Subcutaneous abdominal adipose tissue (tissue), 5 donors: ENCODE measurements around the gene HVCN1.

Experiments used
- H3K27ac ChIP-seq: one replicate; pipeline ENCODE4 v1.7.0; 2013; ENCODE audit warnings: low read depth, mild to moderate bottlenecking, inconsistent platforms, low read length, moderate library complexity
- H3K27me3 ChIP-seq, 5 donors: one replicate each; pipeline ENCODE4 v1.7.0; 2013; ENCODE audit warnings: low read length in 5 of 5, inconsistent platforms in 1 of 5; ENCODE audit not compliant: control insufficient read depth in 5 of 5, insufficient read depth in 4 of 5
- H3K36me3 ChIP-seq, 5 donors: one replicate each; pipeline ENCODE4 v1.7.0; 2013; ENCODE audit warnings: low read length in 5 of 5; ENCODE audit not compliant: control insufficient read depth in 5 of 5, insufficient read depth in 5 of 5
- H3K4me1 ChIP-seq, 5 donors: one replicate each; pipeline ENCODE4 v1.7.0; 2013; ENCODE audit warnings: low read length in 5 of 5, mild to moderate bottlenecking in 3 of 5, moderate library complexity in 1 of 5; ENCODE audit not compliant: control insufficient read depth in 5 of 5, insufficient read depth in 5 of 5
- H3K4me3 ChIP-seq, 5 donors: one replicate each; pipeline ENCODE4 v1.7.0; 2013; ENCODE audit warnings: low read length in 5 of 5, low read depth in 1 of 5
- H3K9ac ChIP-seq, 5 donors: one replicate each; pipeline ENCODE4 v1.7.0; 2013; ENCODE audit warnings: low read length in 5 of 5, mild to moderate bottlenecking in 4 of 5, moderate library complexity in 3 of 5
- H3K9me3 ChIP-seq, 5 donors: one replicate each; pipeline ENCODE4 v1.7.0; 2013; ENCODE audit warnings: low read length in 5 of 5; ENCODE audit not compliant: control insufficient read depth in 5 of 5
- donor health status: healthy.
- donor health status: healthy.
- donor health status: healthy.
- donor health status: healthy.
- donor health status: healthy.

Gene HVCN1

DNA sequence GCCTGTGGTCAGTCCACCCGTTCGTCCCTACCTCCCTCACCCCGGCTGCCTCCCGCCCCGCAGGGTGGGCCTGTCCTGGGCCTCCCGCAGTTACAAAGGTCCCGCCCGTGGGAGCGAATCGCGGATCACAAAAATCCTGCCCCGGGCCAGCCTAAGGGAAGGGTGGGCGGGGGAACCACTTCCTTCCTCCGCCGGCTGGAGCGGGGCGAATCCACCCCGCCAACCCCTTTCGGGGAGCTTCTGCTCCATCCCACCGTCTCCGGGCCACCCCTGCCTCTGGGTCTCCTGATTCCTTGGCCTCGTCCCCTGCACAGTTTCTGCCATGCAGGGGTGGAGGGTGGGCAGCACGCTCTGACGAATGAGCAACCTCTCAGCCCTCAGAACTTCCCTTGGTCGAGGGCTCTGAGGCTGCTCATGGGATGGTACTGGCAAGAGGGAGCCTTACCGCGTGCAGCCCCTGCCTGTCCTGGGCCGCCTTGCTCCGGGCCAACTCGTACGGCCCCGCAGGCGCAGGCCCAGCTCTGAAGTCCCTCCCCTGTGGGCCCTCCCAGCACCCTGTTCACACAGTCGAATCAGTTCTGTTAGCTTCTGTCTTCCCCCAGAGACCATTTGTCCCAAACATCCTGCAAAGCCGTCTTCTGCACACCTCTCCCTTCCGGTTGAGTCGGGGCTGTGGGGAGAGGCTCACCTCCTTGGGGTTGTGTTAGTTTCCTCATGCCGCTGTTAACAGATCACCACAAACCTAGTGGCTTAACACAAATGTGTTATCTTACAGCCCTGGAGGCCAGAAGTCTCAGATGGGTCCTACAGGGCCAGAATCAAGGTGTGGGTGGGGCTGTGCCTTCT, 589 bp upstream of the HVCN1 start:
- peaks cover 0 to 7% (median 0%) of the 10 kb centered on the region in 5 donors for H3K9me3 ChIP-seq
- H3K27me3 ChIP-seq = peaks cover 0 to 3% (median 0%) of the 10 kb centered on the region in 5 donors
- peak overlapping the region in 4 of 5 donors; percentile 6 to 73 (median 67) for H3K9ac ChIP-seq
- no peak overlapping the region for H3K27ac ChIP-seq
- peaks cover 0 to 3% (median 0%) of the 10 kb centered on the region in 5 donors for H3K36me3 ChIP-seq
- H3K4me3 ChIP-seq = peak overlapping the region; percentile 73 to 76 (median 75)
- peaks cover 6 to 35% (median 23%) of the 10 kb centered on the region in 5 donors for H3K4me1 ChIP-seq

DNA sequence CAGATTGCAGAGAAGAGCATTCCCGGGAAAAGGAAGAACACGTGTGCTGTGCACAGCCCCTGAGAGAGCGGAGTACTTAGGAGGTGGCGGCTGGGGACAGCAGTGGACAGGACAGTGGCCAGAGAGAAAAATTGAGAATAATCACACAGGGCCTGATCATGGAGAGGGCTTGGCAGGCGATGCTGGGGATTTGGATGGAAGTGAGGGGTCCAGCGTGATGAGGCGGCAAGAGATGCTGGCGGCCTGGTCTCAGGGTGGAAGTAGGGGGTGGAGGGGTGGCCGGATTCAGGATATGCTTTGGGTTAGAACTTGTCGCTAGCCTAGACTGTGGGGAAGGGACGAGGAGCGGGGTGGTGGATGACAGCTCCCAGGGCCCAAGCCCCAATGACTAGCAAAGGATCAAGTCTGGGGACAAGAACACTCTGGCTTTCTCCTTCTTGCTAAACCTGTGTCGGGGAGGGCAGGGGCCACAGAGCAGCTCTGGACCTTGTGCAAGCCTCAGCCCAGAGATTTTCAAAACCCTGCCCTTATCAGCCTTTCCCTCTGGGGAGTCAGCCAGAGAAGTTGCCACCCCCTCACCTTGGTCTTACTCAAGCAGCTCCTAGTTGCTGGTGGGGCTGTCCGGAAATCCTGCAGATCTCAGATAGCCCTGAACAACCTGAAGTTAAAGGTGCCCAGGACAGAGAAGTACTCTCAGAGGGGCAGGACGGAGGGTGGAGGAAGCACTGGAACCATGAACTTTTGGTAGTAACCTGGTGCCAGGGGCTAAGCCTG, 1.3 kb downstream of the HVCN1 start:
- H3K4me1 ChIP-seq = peaks cover 5 to 29% (median 23%) of the 10 kb centered on the region in 5 donors
- peaks cover 0 to 7% (median 0%) of the 10 kb centered on the region in 5 donors for H3K9me3 ChIP-seq
- peak overlapping the region in 3 of 5 donors; percentile 70 to 85 (median 75) for H3K4me3 ChIP-seq
- no peak overlapping the region for H3K27ac ChIP-seq
- H3K9ac ChIP-seq = peak overlapping the region in 2 of 5 donors; percentile 76 to 84
- H3K27me3 ChIP-seq = peaks cover 0 to 3% (median 0%) of the 10 kb centered on the region in 5 donors
- H3K36me3 ChIP-seq = peaks cover 0 to 6% (median 0%) of the 10 kb centered on the region in 5 donors

DNA sequence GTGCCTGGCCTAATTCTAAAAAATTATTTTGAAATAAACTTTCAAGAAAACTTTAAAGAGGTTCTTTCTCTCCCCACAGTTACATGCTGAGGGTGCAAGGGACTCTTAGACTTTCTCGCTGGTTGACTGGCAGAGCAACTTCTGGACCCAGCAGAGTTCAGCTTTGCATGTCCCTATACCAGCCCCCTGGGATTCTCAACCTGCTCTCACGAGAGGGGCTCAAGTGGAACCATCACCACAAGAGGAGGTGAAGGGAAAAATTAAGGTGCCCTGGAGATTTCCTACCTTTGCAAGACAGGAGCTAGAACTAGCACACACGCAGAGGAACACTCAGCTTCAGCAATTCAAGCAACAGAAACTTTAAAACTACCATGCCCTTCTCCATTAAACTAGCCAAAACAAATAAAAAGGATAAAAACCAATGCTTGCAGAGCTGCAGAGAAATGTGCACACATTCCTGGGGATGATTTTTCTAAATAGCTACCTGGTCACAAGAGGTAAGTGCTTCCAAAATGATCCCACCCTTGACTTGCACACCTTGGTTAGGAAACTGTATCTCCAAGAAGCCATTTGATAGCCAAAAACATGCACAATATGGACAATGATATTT, 2.5 kb downstream of the HVCN1 start:
- Histone ChIP-seq H3K4me3 (no peak overlapping the region), H3K27me3 (peaks cover 0 to 3% (median 0%) of the 10 kb centered on the region in 5 donors), H3K27ac (no peak overlapping the region), H3K9me3 (no peaks in the 10 kb centered on the region), H3K4me1 (peaks cover 5 to 27% (median 23%) of the 10 kb centered on the region in 5 donors), H3K36me3 (peaks cover 0 to 9% (median 0%) of the 10 kb centered on the region in 5 donors), H3K9ac (no peak overlapping the region)

DNA sequence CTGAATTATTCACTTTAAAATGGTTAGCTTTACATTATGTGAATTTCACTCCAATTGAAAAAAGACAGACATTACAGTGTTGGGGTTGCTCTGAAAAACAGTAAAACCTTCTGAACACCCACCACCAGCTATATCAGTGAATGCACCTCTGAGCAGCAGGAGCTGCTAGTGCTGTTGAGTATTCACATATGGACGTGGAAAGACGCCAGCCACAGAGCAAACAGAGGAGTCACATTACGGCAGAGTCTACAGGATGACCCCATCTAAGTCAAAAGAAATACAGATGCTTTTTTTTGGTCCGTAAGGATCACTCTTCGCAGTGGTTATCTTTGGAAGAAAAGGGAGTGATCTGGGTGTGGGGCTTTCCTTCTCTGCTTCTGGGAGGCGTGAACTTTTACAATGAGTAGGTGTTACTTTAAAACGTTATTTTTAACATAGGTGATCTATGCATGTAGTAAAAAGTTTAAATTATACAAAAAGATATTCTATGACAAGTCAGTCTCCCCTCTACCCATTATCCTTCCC, 4.5 kb downstream of the HVCN1 start:
- H3K4me1 ChIP-seq = peaks cover 3 to 19% (median 16%) of the 10 kb centered on the region in 5 donors

DNA sequence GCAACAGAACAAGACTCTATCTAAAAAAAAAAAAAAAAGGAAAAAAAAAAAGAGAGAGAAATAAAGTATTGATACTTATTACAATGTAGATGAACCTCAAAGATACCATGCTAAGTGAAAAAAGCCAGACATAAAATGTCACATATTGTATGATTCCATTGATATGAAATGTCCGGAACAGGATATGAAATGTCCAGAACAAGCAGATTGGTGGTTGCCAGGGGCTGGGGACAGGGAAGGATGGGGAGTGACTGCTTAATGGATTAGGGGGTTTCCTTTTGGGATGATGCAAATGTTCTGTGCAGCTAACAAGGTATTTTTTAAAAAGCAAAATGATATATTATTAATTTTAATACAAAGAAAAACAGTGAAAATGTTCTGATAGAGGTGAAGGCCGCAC, 5.0 kb downstream of the HVCN1 start:
- Histone ChIP-seq H3K9ac (no peak overlapping the region), H3K9me3 (no peaks in the 10 kb centered on the region), H3K27ac (no peak overlapping the region), H3K4me3 (no peak overlapping the region), H3K27me3 (peaks cover 0 to 3% (median 0%) of the 10 kb centered on the region in 5 donors), H3K36me3 (peaks cover 0 to 9% (median 0%) of the 10 kb centered on the region in 5 donors), H3K4me1 (peaks cover 3 to 18% (median 15%) of the 10 kb centered on the region in 5 donors)

More for the DNA sequence above, 4.5 kb downstream of the HVCN1 start:
- H3K9me3 ChIP-seq = no peaks in the 10 kb centered on the region
- H3K27ac ChIP-seq = no peak overlapping the region
- H3K4me3 ChIP-seq = no peak overlapping the region
- peaks cover 0 to 3% (median 0%) of the 10 kb centered on the region in 5 donors for H3K27me3 ChIP-seq
- no peak overlapping the region for H3K9ac ChIP-seq
- peaks cover 0 to 9% (median 0%) of the 10 kb centered on the region in 5 donors for H3K36me3 ChIP-seq

DNA sequence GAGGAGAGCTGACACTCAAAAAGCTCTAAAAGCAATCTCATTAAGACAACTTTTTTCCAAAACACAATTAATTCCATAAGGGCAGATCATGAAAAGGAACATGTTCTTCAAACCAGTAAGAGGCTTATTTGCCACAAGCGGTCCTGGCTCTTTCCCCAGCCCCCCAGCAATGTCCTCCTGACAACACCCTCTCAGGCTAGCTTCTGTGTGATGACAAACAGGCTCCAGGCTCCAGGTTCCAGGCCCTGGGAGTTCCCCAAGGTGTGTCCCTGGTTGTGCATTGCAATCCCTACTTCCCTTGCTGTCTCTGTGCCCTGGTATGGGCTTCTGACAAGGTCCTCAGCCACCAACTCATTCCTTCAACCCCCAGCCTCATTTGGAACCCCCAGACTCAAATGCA, 8.9 kb downstream of the HVCN1 start:
- H3K9ac ChIP-seq = no peak overlapping the region
- H3K36me3 ChIP-seq = peaks cover 0 to 6% (median 0%) of the 10 kb centered on the region in 5 donors
- H3K27ac ChIP-seq = no peak overlapping the region
- no peaks in the 10 kb centered on the region for H3K9me3 ChIP-seq
- no peak overlapping the region for H3K4me3 ChIP-seq
- peaks cover 5 to 30% (median 20%) of the 10 kb centered on the region in 5 donors for H3K4me1 ChIP-seq
- H3K27me3 ChIP-seq = no peaks in the 10 kb centered on the region

DNA sequence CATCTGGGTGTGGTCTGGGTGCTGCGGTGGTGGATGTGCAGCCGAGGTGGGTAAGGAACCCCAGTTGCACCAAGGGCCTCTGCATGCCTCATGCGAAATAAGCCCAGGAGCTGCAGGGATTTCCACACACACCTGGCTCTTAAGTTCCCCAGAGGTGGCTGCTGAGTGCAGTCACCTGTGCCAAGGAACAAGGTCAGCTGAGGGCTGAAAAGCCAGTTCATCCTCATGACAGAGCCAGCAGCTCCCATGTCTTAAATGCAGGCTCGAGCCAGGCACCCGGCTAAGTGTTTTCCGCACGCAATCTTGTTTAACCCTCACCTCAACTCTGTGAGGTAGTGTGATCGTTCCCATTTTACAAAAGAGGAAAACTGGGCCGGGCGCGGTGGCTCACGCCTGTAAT, 9.7 kb downstream of the HVCN1 start:
- Histone ChIP-seq H3K36me3 (peaks cover 0 to 6% (median 0%) of the 10 kb centered on the region in 5 donors), H3K9ac (no peak overlapping the region), H3K4me3 (no peak overlapping the region), H3K4me1 (peaks cover 5 to 30% (median 20%) of the 10 kb centered on the region in 5 donors), H3K27ac (no peak overlapping the region), H3K9me3 (no peaks in the 10 kb centered on the region), H3K27me3 (no peaks in the 10 kb centered on the region)

DNA sequence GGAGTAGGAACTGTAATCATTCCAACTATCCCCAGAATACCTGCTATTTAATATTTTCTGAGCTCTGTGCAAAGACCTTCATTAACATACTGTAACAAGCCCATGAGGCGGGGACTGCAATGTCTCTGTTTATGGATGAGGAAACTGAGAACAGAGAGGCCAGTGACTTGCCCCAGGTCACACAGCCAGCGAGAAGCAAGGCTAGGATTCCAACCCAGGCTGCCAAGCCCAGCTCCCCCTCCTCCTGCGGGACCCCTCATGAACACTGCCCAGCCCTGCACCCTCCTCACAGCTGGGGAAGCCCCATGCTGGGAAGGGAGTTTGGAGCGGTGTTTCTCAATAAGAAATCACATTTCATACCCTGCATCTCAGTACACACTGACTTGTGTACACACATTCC, 10.9 kb downstream of the HVCN1 start:
- Histone ChIP-seq H3K27me3 (no peaks in the 10 kb centered on the region), H3K4me3 (peak overlapping the region in 1 of 5 donors; percentile 4), H3K9ac (peak overlapping the region in 2 of 5 donors; percentile 22 to 49), H3K27ac (no peak overlapping the region), H3K36me3 (peaks cover 0 to 3% (median 0%) of the 10 kb centered on the region in 5 donors), H3K9me3 (no peaks in the 10 kb centered on the region), H3K4me1 (peaks cover 5 to 30% (median 20%) of the 10 kb centered on the region in 5 donors)

DNA sequence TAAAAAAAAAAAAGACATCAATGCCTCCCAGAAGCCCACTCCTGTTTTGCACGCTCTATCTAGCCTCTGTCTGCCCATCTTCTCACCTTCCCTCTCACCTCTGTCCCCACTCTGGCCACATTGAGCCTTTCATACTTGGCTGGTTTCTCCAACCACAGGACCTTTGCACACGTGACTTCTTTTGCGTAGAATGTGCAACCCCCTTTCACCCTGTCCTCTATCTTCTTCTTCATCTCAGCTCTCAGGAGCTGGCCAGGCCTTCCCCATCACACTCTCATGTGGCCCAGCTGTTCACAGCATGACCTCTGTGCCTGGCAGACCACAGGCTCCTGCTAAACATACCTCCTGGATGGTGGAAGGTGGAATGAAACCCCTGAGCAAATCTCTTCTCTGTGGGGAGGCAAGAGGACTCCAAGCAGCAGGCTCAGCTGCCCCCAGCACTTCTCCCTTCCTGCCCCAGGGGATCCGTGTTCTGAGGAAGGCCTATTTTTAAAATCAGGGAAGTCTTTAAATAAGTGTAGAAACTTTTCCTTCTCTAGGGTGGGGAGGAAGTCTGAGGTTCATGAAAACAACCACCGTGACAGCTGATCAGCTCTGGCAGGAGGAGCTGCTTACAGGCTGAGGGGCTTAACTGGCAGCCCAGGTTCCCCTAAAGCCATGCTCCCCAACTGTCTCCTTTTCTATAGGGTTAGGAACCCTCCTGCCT, 11.6 kb downstream of the HVCN1 start:
- peaks cover 0 to 3% (median 0%) of the 10 kb centered on the region in 5 donors for H3K36me3 ChIP-seq
- H3K4me3 ChIP-seq = peak overlapping the region in 1 of 5 donors; percentile 4
- H3K27ac ChIP-seq = no peak overlapping the region

More for the DNA sequence above, 11.6 kb downstream of the HVCN1 start:
- Histone ChIP-seq H3K27me3 (no peaks in the 10 kb centered on the region), H3K9ac (peak overlapping the region in 3 of 5 donors; percentile 4 to 49 (median 22)), H3K9me3 (no peaks in the 10 kb centered on the region), H3K4me1 (peaks cover 5 to 30% (median 20%) of the 10 kb centered on the region in 5 donors)
